Cortex of kidney (tissue), 1 donor: ENCODE measurements around the gene NADK.

Experiments used
- DNase-seq: peaks from one replicate; lab custom pipeline; 2025; lab: John Stamatoyannopoulos, UW

NADK gene

GRCh38 chr1:1777950-1778662 lies at the start of gene NADK:
Gene NADK (minus strand): TSS chr1:1778470. CDS start chr1:1765406, 13,064 bp downstream.
- no peak for DNase-seq

GRCh38 chr1:1827089-1827848 lies 49.0 kb upstream of the NADK start:
- DNase-seq = no peak

GRCh38 chr1:1826356-1827088 lies 48.3 kb upstream of the NADK start:
- DNase-seq = no peak

DNA sequence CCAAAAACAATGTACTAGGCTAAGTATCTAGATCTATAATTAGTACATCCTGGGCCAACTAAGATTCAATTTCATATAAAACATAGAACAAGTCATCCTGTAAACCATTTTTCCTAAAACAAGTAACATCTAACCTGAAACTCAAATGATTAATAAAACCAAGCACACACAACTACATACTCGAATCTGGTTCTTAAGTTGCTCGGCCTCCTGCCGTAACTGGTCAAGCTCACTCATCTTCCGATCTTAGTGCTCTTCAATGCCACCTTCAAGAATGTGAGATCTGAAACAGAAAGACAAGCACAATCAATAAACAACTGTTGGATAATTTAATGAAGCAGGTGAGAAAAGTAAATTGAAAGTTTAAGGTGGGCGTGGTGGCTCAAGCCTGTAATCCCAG lies 46.9 kb upstream of the NADK start:
- DNase-seq = no peak

DNA sequence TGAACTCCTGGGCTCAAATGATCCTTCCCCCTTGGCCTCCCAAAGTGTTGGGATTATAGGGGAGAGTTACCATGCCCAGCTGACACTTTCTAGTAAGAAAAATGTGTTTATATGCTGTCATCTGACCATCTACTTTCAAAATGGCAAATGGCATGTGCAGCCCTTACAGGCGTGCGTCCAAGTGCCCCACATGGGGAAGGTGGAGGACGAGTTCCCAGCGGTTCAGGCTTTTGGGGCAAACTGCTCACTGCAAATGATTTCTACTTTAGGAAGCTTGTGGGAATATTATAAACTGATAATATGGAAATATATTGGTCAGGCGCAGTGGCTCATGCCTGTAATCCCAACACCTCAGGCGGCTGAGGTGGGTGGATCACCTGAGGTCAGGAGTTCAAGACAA lies 41.5 kb upstream of the NADK start:
- no peak for DNase-seq

DNA sequence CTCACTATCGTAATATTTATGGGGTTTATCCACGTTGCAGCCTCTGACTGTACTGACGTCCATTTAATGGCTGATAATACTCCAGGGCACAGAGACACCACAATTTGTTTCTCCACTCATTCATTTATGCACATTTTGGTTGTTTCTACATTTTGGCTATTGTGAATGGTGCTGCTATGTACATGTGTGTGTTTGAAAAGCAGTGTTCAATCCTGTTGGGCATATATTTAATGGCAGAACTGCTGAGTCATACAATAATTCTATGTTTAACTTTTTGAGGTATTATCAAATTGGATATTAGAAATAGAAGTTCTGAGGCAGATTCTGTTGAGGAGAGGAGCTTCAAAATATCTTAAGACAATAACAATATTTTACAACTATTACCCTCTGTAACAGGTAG lies 39.0 kb upstream of the NADK start:
- no peak for DNase-seq

GRCh38 chr1:1815606-1816281 lies 37.5 kb upstream of the NADK start:
- DNase-seq = no peak

DNA sequence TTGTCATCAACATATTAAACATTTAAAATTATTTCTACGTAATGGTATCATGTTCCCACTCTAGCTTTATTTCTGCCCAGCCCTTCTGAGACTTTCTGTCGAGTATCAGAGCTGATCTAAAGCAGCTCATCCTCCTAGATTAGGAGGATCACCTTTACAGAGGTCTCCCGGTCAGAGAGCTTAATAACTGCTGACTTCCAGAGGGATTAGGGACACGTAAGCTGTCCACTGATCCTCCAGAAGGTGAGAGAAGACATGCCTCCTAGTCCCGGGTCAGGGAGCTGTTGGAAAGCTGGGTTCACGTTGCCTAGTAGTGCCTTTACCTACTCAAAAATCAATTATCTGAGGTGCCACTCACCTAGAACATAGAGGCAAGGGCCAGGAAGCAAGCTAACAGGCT lies 31.2 kb upstream of the NADK start:
- no peak for DNase-seq

DNA sequence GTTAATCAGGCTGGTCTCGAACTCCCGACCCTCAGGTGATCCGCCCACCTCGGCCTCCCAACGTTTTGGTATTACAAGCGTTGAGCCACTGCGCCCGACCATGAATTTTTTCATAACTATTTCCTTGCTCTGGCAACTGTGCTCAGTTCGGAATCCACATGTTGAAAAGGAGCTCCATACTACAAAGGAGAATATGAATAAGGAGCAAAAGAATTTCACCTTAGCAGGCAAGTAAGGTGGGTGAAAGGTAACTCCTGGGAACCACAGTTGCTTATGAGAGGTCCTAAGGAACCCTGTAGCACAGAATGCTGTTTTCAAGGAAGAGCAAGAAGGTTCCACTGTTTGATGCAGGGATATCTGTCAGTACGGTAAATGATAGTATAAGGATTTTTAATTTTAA lies 29.9 kb upstream of the NADK start:
- DNase-seq = no peak

DNA sequence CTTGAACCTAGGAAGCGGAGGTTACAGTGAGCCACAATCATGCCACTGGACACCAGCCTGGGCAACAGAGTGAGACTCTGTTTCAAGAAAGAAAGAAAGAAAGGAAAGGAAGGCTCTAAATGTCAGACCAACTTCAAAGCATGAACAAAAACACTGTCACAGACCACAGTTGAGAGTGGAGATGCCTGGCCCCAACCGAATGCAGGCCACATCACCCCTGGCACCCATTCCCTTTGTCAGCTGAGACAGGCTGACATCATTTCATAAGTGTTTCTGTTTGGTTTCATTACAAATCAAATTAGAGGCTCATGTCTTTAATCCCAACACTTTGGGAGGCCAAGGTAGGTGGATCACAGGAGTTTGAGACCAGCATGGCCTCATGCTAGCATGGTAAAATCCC lies 28.6 kb upstream of the NADK start:
- no peak for DNase-seq

DNA sequence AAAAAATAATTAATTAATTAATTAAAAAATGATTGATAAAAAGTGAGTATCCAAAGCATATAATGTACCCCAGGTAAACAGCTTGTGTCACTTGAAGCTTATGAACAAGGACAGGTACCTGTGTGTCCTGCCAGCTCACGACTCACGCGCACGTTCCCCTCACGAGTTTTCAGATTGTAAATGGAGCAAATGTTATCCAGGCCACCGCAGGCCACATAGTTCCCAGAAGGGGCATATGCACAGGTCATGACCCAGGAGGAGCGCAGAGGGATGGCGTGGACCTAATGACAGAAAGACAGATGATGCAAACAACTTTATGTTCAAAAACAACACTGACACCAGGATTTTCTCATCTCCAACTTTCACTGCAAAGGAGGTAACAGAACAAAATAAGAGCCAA lies 26.0 kb upstream of the NADK start:
- no peak for DNase-seq

GRCh38 chr1:1802871-1803270 lies 24.6 kb upstream of the NADK start:
- DNase-seq = no peak

GRCh38 chr1:1799716-1800115 lies 21.4 kb upstream of the NADK start:
- no peak for DNase-seq

GRCh38 chr1:1797731-1798341 lies 19.6 kb upstream of the NADK start:
- DNase-seq = no peak

DNA sequence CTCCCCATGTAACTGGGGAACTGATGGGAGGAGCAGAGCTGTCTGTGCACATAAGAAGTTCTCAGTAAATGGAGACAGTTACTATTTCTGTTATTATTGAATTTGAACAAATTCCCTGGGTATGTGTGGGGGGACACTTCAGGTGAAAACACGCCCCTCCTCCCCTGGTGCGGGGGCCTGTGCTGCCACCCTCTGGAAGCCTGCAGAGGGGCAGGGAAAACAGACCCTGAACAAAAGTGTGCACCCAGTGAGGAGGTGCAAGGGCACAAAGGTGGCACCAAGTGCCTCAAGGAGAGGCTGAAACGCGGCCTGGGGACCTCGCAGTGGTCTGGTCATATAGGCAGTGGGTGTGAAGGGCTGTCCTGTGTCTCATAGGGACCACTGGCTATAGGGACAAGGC lies 18.2 kb upstream of the NADK start:
- DNase-seq = no peak

DNA sequence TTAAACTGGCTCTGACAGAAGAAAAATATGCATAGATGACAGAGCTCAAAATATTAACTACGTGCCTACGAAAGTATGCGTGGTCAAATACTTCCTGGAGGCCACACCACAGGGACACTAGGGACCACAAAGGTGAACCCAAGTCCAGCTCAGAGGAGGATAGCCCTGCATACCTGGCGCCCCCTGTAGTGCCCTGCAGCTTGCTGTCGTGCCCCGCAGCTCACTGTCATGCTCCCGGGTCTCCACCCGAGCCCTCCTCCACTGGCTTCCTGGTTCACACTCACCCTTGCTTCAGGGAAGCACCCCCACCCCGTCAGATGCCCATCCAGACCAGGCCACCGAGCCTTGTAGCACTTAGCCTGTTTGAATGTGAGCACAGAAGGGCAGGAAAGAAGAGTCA lies 16.7 kb upstream of the NADK start:
- no peak for DNase-seq

DNA sequence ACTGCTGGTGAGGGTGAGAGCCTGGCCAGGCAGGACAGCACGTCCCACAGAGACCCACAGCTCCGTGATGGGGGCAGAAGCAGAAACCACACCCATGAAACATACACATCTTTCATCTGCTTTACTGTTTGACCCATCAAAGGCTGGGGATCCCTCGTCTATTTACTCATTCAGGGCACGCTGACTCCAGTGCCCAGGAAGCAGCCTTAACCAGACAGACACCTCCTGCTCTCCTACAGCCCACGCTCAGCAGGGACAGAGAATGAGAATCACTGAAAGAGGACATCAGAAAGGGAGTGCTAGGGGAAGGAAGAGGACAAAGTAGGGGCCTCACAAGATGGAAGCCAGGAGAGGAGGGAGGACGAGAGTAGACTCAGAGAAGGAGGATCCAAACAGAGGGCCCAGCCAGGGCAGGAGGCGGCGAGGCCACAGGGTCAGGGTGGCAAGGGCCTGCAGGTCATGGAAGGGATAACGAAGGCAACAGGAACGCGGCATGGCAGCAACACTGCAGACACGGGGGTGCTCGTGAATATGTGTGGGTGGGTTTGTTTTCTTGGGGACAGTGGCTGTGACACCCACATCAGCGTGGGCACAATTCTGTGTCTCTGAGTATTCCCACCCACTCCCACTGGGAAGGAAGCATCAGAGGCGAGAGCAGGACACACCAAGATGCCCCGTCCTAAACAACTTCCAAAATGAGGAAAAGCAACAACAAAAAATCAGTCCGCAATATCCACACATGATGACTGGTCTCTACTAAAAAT lies 15.4 kb upstream of the NADK start:
- no peak for DNase-seq

- no peak for DNase-seq
These were observed 10.6 kb upstream of the NADK start for GRCh38 chr1:1788646-1789431.

- DNase-seq = no peak
These were observed 9.9 kb upstream of the NADK start for GRCh38 chr1:1788136-1788535.

DNA sequence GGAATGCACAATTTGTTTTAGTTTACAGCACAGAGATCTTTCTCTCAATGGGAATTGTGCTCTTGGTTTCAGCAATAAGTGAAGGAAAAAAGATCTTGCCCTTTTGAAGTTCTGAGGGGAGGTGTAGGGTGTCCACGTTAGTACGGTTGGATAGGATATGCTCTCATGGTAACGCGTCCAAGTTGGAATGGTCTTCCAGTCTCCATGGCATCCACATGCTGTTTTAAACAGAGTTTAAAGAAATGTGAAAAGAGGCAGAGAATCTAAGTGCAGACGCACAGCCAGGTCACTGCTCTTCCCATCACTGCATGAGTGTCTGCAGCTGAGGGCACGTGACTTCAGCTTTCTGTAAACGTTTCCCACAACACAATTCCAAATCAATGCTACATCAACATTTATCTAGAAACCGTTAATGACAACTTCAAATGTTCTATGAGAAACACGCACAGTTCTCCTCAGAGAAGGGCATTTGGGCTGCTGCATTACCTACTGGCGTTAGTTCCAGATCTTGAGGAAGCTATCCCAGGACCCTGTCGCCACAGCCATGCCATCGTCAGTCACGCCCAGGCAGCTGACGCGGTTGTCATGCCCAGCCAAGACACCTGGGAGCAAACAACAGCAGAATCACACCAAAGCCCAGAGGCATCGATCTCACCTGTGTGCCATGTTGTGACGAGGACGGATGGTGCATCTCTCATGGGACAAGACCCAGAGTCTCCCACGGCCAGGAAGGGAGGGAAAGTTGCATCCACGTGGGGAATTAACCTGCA lies 8.8 kb upstream of the NADK start:
- DNase-seq = no peak
